ENCODE measurements around the gene SNORC.

- TF ChIP-seq, protein P1, sequence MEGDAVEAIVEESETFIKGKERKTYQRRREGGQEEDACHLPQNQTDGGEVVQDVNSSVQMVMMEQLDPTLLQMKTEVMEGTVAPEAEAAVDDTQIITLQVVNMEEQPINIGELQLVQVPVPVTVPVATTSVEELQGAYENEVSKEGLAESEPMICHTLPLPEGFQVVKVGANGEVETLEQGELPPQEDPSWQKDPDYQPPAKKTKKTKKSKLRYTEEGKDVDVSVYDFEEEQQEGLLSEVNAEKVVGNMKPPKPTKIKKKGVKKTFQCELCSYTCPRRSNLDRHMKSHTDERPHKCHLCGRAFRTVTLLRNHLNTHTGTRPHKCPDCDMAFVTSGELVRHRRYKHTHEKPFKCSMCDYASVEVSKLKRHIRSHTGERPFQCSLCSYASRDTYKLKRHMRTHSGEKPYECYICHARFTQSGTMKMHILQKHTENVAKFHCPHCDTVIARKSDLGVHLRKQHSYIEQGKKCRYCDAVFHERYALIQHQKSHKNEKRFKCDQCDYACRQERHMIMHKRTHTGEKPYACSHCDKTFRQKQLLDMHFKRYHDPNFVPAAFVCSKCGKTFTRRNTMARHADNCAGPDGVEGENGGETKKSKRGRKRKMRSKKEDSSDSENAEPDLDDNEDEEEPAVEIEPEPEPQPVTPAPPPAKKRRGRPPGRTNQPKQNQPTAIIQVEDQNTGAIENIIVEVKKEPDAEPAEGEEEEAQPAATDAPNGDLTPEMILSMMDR (conservative IDR thresholded peaks at IDR 0.05), result no peak
- no peak for TF ChIP-seq ZFX (IDR thresholded peaks at IDR 0.05)
These were observed 31.6 kb upstream of the SNORC start for GRCh38 chr2:232838406-232838874.
